ENCODE results near the gene STK11.

GRCh38 chr19:1244693-1245451, 39.3 kb downstream of the STK11 start:
- TF ChIP-seq POLR2A (IDR thresholded peaks at IDR 0.05; ENCODE audit: low read depth) (no peak), CTCF (IDR thresholded peaks at IDR 0.05) (no peak), POLR2AphosphoS5 (IDR thresholded peaks at IDR 0.05) (peak; percentile 24 to 57), EP300 (IDR thresholded peaks at IDR 0.05) (no peak)
